ENCODE measurements around the gene C9.

The C9 gene

DNA sequence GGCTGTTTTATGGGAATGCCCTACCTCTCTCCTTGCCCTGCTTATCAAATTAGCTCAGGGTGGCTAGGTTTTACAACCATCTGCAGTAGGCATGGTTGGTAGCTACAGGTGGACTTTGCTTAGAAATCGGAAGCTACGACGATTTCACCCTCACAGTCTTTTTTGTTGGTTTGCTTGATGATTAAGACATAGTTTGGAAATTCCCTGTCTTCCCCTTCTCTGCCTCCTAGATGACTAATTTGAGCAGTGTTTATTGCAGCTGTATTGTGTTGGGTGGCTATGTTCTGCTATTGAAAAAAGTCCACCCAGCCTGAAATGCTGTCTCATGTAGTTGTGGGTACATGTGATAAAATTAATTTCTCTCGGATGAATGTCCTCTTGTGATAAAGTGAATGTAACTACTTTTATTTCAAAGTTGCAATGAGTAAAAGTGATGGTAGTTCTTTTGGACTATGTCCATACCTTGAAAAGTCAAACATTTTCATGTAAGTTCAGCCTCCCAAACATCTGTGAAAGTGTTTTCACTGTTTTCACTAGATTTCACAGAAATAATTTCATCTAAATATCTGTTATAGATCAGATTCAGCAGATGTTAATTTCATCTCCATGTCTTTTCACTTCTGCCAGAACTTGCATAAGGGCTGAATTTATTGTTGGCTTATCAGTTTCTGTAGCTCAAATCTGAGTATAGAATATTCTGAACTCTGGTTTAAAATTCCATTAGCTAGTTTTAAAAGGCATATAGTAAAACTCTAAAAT is 107.6 kb downstream of the C9 start:
- Histone ChIP-seq H4K20me1 (ENCODE audit: low read depth, low read length) (no peaks in the 10 kb centered on the region), H3K27me3 (ENCODE audit: low read length) (no peaks in the 10 kb centered on the region), H3F3A (ENCODE audit: insufficient read depth) (no peaks in the 10 kb centered on the region), H3K4me3 (ENCODE audit: insufficient read depth, low read length, poor library complexity, severe bottlenecking) (no peak overlapping the region), H3K4me2 (ENCODE audit: low read depth, low read length, poor library complexity, severe bottlenecking) (no peak overlapping the region), H3K9me2 (replicated peaks; ENCODE audit: insufficient read depth, low read length) (no peaks in the 10 kb centered on the region), H3K36me3 (ENCODE audit: low read length) (no peaks in the 10 kb centered on the region), H3K9ac (ENCODE audit: low read length) (no peak overlapping the region), H3K9me3 (ENCODE audit: insufficient read depth, low read length) (no peaks in the 10 kb centered on the region), H3K79me2 (ENCODE audit: insufficient read depth, low read length) (no peaks in the 10 kb centered on the region), H3K27ac (ENCODE audit: low read depth, low read length) (no peak overlapping the region), H2AFZ (ENCODE audit: low read depth, low read length, severe bottlenecking) (no peak overlapping the region)
- TF ChIP-seq EZH2phosphoT487 (conservative IDR thresholded peaks at IDR 0.05; ENCODE audit: low read length) = no peak

DNA sequence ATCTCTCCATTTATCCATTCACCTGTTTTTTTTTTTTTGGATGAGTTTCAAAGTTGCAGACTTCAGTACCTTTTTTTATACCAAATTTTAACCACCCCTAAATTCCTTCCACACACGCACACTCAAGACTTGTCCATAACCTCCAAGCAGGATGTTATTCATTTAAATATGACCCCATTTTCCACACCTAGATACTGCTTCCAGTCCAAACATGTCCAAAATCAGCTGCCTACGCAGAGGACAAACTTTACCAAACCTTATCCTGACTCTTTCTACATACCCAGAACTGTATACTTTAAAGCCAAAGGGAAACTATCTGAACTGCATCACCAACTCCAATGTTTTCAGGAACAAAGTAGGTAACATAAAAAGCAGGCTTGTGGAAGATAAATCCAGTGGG is 108.9 kb downstream of the C9 start:
- H3F3A ChIP-seq (ENCODE audit: insufficient read depth) = no peaks in the 10 kb centered on the region
- H3K27ac ChIP-seq (ENCODE audit: low read depth, low read length) = no peak overlapping the region
- no peaks in the 10 kb centered on the region for H3K9me3 ChIP-seq (ENCODE audit: insufficient read depth, low read length)
- no peaks in the 10 kb centered on the region; the same call in 1 of the 2 replicates for H3K27me3 ChIP-seq (ENCODE audit: low read length)
- no peak overlapping the region for H3K9ac ChIP-seq (ENCODE audit: low read length)
- H3K9me2 ChIP-seq (replicated peaks; ENCODE audit: insufficient read depth, low read length) = no peaks in the 10 kb centered on the region
- H3K4me3 ChIP-seq (ENCODE audit: insufficient read depth, low read length, poor library complexity, severe bottlenecking) = no peak overlapping the region
- no peak overlapping the region for H2AFZ ChIP-seq (ENCODE audit: low read depth, low read length, severe bottlenecking)
- H3K36me3 ChIP-seq (ENCODE audit: low read length) = no peaks in the 10 kb centered on the region
- no peak overlapping the region for H3K4me2 ChIP-seq (ENCODE audit: low read depth, low read length, poor library complexity, severe bottlenecking)
- no peaks in the 10 kb centered on the region for H3K79me2 ChIP-seq (ENCODE audit: insufficient read depth, low read length)
- no peaks in the 10 kb centered on the region for H4K20me1 ChIP-seq (ENCODE audit: low read depth, low read length)
- TF ChIP-seq, protein P1, sequence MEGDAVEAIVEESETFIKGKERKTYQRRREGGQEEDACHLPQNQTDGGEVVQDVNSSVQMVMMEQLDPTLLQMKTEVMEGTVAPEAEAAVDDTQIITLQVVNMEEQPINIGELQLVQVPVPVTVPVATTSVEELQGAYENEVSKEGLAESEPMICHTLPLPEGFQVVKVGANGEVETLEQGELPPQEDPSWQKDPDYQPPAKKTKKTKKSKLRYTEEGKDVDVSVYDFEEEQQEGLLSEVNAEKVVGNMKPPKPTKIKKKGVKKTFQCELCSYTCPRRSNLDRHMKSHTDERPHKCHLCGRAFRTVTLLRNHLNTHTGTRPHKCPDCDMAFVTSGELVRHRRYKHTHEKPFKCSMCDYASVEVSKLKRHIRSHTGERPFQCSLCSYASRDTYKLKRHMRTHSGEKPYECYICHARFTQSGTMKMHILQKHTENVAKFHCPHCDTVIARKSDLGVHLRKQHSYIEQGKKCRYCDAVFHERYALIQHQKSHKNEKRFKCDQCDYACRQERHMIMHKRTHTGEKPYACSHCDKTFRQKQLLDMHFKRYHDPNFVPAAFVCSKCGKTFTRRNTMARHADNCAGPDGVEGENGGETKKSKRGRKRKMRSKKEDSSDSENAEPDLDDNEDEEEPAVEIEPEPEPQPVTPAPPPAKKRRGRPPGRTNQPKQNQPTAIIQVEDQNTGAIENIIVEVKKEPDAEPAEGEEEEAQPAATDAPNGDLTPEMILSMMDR (IDR thresholded peaks at IDR 0.05; ENCODE audit: insufficient read depth, low read length, poor library complexity, severe bottlenecking) = no peak
- TF ChIP-seq EZH2phosphoT487 (conservative IDR thresholded peaks at IDR 0.05; ENCODE audit: low read length) = no peak

DNA sequence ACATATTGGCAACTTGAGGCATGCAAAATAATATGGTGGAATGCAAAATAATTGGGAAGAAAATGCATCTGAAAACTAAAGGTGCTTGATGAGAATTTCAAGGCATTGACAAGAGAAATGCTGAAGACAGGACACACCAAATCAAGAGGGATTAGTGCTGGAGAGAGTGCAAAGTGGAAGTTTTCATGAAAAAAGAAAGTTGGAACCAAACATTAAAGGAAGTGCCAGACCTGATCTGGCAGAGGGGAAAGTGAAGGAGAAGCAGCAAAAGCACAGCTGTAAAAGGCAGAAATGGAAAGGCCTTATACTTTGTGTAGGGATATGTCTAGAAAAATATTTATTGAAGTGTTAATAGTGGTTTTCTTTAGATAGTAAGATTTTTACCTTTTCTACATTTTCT is 109.6 kb downstream of the C9 start:
- Histone ChIP-seq H3K4me2 (ENCODE audit: low read depth, low read length, poor library complexity, severe bottlenecking) (no peak overlapping the region), H3K27ac (ENCODE audit: low read depth, low read length) (no peak overlapping the region), H4K20me1 (ENCODE audit: low read depth, low read length) (no peaks in the 10 kb centered on the region)

DNA sequence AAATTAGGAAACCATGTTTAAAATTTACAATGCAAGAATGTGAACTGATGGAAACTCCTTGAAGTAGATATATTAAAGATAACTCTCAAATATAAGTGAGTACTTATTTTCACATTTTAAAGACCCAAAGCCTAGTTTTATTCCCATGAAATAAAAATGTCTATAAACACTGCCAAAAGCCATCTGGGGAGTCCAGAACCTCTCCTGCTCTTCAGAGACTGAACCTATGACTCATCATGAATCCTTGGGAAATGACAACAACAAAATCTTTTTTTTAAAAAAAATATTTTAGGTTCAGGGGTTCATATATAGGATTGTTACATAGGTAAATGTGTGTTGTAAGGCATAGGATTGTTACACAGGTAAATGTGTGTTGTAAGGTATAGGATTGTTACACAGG is 111.1 kb downstream of the C9 start:
- Histone ChIP-seq H3K9me3 (ENCODE audit: insufficient read depth, low read length) (no peaks in the 10 kb centered on the region), H3K9me2 (replicated peaks; ENCODE audit: insufficient read depth, low read length) (no peaks in the 10 kb centered on the region), H4K20me1 (ENCODE audit: low read depth, low read length) (no peaks in the 10 kb centered on the region), H3K9ac (ENCODE audit: low read length) (no peak overlapping the region), H3K4me2 (ENCODE audit: low read depth, low read length, poor library complexity, severe bottlenecking) (no peak overlapping the region), H3K36me3 (ENCODE audit: low read length) (no peaks in the 10 kb centered on the region), H3K27ac (ENCODE audit: low read depth, low read length) (no peak overlapping the region), H3K79me2 (ENCODE audit: insufficient read depth, low read length) (no peaks in the 10 kb centered on the region), H3K4me3 (ENCODE audit: insufficient read depth, low read length, poor library complexity, severe bottlenecking) (no peak overlapping the region), H2AFZ (ENCODE audit: low read depth, low read length, severe bottlenecking) (no peak overlapping the region), H3F3A (ENCODE audit: insufficient read depth) (no peaks in the 10 kb centered on the region), H3K27me3 (ENCODE audit: low read length) (no peaks in the 10 kb centered on the region; the same call in 1 of the 2 replicates)
- TF ChIP-seq, protein P1 (IDR thresholded peaks at IDR 0.05; ENCODE audit: insufficient read depth, low read length, poor library complexity, severe bottlenecking) = no peak
- no peak for TF ChIP-seq EZH2phosphoT487 (conservative IDR thresholded peaks at IDR 0.05; ENCODE audit: low read length)

More for the DNA sequence above, 109.6 kb downstream of the C9 start:
- H3K9me3 ChIP-seq (ENCODE audit: insufficient read depth, low read length) = no peaks in the 10 kb centered on the region
- no peak overlapping the region for H3K9ac ChIP-seq (ENCODE audit: low read length)
- H3K9me2 ChIP-seq (replicated peaks; ENCODE audit: insufficient read depth, low read length) = no peaks in the 10 kb centered on the region
- no peaks in the 10 kb centered on the region; the same call in 1 of the 2 replicates for H3K27me3 ChIP-seq (ENCODE audit: low read length)
- H3F3A ChIP-seq (ENCODE audit: insufficient read depth) = no peaks in the 10 kb centered on the region
- H2AFZ ChIP-seq (ENCODE audit: low read depth, low read length, severe bottlenecking) = no peak overlapping the region
- no peak overlapping the region for H3K4me3 ChIP-seq (ENCODE audit: insufficient read depth, low read length, poor library complexity, severe bottlenecking)
- H3K36me3 ChIP-seq (ENCODE audit: low read length) = no peaks in the 10 kb centered on the region
- H3K79me2 ChIP-seq (ENCODE audit: insufficient read depth, low read length) = no peaks in the 10 kb centered on the region
- no peak for TF ChIP-seq EZH2phosphoT487 (conservative IDR thresholded peaks at IDR 0.05; ENCODE audit: low read length)
- TF ChIP-seq, protein P1 (IDR thresholded peaks at IDR 0.05; ENCODE audit: insufficient read depth, low read length, poor library complexity, severe bottlenecking) = no peak

Data from SU-DHL-6 (cell line).